CD4-positive, alpha-beta T cell treated with Interleukin-15 for 4 hours (primary cell): ENCODE data around the gene EFS.
"Not testable (repeated sequence)": the region's sequence is repeated elsewhere in the genome, so short reads cannot be mapped to it uniquely, and the experiment has no call there.

ENCODE experiments used
- DNase-seq: peaks from one replicate; pipeline ENCODE4 v3.0.0-alpha.2; 2020; ENCODE audit warnings: low spot score

EFS gene

DNA sequence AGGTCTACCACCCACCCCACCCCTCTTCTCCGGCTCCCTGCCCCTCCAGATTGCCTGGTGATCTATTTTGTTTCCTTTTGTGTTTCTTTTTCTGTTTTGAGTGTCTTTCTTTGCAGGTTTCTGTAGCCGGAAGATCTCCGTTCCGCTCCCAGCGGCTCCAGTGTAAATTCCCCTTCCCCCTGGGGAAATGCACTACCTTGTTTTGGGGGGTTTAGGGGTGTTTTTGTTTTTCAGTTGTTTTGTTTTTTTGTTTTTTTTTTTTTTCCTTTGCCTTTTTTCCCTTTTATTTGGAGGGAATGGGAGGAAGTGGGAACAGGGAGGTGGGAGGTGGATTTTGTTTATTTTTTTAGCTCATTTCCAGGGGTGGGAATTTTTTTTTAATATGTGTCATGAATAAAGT, 39.2 kb downstream of the EFS start:
- DNase-seq = not testable (repeated sequence)

- no peak for DNase-seq
Observed at GRCh38 chr14:23324993-23325392, 40.0 kb downstream of the EFS start.

DNA sequence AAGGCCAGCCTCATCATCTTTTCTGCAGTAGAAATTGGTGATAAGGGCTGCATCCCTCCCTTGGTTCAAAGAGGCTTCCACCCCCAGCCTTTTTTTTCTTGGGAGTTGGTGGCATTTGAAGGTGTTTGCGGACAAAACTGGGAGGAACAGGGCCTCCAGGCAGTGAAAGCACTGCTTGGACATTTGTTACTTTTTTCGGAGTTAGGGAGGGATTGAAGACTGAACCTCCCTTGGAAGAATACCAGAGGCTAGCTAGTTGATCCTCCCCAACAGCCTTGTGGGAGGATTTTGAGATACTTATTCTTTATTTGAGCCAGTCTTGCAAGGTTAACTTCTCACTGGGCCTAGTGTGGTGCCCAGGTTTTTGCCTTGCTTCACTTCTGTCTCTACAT, 40.5 kb downstream of the EFS start:
- no peak for DNase-seq

GRCh38 chr14:23323838-23324454, 41.0 kb downstream of the EFS start:
- no peak for DNase-seq

DNA sequence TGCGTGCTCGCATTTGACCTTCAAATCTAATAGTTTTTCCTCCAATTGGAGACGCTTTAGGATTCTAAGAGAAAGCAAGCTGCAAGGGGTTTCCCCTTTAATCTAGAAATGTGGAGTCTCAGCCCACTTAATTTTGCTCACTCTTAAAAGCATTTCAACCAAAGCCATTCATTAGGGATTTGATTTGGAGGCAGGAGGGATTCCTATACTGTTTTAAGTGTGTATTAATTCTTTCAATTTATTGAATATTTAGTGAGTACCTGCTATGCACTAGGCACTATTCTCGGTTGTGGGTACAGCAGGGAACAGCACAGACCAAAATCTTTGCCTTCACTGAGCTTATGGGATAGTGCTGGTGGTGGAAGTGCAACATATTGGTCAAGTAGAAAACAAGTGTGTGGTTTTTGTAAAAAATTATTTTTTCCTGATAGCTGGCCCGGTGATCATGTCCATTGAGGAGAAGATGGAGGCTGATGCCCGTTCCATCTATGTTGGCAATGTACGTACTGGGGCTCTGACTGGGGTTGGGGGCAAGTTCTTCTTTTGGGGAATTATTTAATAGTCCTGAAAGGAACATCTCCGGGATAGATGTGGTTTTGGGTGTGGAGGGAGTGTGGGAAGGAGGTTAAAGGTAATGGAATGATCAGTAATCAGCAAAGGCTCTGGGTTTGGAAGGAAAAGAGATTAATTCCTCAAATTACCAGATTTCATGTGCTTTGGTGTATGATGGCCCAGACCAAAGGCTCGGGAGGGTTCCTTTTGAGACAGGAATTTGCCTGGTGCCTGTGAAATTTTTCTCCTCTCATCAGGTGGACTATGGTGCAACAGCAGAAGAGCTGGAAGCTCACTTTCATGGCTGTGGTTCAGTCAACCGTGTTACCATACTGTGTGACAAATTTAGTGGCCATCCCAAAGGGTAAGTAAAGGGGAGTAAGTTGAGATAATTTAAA, 42.1 kb downstream of the EFS start:
- no peak for DNase-seq

- DNase-seq = peak; percentile 41
Observed at GRCh38 chr14:23321572-23322547, 43.1 kb downstream of the EFS start.

- DNase-seq = peak; percentile 99
Observed at GRCh38 chr14:23320584-23321571, 44.1 kb downstream of the EFS start, which contains the start of gene PABPN1. PABPN1 (plus strand) TSS chr14:23321457; CDS start chr14:23321470, 13 bp downstream.

- DNase-seq = no peak
Observed at GRCh38 chr14:23319746-23320583, 45.0 kb downstream of the EFS start.

DNA sequence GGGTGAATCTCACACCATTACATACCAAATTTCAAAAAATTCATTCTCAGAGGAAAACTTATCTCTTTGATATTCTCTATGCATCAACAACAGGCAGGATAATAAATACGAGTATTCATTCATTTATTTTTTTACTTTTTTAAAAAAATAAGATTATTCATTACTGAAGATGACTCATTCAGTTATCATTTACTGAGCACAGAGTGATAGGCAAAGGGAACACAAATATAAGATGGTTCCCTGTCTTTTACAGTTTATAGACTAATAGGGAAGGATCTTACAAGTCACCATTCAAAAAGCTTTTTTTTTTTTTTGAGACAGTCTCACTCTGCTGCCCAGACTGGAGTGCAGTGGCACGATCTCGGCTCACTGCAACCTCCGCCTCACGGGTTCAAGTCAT, 48.7 kb downstream of the EFS start:
- DNase-seq = no peak

- DNase-seq = no peak
Observed at GRCh38 chr14:23310546-23310945, 54.4 kb downstream of the EFS start.

GRCh38 chr14:23308721-23309445, 56.1 kb downstream of the EFS start:
- no peak for DNase-seq

GRCh38 chr14:23307687-23308644, 57.0 kb downstream of the EFS start:
- DNase-seq = no peak

DNA sequence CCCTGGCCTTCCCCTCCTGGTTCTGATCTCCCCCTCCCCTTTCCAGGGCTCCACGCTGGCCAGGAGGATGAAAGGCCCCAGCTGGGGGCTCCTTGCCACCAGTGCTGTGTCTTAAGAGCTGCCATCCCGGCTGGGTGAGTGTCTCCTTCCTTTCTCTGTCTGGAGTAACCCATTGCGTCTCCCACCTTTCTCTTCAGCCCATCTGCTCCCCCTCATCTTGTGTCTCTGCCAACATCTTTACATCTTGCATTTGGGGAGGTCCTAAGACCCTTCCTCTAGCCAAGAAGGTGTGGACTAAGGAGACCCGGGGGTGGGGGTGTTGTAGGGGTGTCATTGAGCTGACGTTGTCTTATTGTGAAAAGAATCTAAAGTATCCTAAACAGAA, 57.8 kb downstream of the EFS start:
- DNase-seq = no peak

DNA sequence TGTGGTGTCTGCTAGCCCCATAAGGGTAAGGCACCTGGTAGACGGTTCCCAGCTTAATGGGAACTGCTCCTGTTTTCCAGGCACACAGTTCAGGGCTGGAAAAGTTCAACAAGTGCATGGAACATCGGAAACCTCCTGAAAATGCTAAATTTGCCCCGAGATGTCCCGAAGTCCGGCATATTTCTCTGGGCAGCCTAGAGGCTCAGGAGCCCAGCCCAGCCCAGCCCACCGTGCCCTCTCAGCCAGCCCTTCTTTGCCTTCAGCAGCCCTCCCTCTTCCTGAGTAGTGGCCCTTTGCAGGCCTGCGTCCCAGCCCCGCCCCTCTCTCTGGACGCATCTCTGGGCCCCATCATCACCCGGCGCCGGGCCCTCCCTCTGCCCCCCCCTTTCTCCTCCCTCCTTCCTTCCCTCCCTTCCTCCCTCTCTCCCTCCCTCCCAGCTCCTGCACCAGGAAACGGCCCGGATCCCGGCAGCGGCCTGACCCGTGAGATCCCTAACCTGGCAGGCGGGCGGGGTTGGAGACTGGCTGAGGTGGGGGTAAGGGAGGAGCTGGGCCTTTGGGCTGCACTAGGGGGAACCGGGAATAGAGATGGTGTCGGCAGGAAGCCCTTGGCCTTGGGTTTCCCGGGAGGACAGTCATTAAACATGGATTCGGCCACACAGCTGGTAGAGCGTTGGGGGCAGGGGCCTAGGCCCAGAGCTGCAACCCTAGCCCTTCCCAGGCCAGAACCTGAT, 58.4 kb downstream of the EFS start, which contains the start of gene BCL2L2:
Gene BCL2L2 (plus strand): TSS at position 422 of the 734 bp plus-strand sequence. CDS start 935 bp downstream, outside the sequence.
- DNase-seq = no peak
